Stimulated activated CD4-positive, alpha-beta T cell treated with anti-CD3 and anti-CD28 coated beads, Interleukin-1b, Interleukin-23, amount 100 ng/mL, for 4 hours (primary cell): ENCODE measurements around the gene ZNF14.
"Not testable (repeated sequence)": the region's sequence is repeated elsewhere in the genome, so short reads cannot be mapped to it uniquely, and the experiment has no call there.

Experiments used
- DNase-seq, 2 donors: peaks; one replicate each; pipeline ENCODE4 v3.0.0-alpha.2; 2020; ENCODE audit warnings: low read depth in 2 of 2

Gene ZNF14

DNA sequence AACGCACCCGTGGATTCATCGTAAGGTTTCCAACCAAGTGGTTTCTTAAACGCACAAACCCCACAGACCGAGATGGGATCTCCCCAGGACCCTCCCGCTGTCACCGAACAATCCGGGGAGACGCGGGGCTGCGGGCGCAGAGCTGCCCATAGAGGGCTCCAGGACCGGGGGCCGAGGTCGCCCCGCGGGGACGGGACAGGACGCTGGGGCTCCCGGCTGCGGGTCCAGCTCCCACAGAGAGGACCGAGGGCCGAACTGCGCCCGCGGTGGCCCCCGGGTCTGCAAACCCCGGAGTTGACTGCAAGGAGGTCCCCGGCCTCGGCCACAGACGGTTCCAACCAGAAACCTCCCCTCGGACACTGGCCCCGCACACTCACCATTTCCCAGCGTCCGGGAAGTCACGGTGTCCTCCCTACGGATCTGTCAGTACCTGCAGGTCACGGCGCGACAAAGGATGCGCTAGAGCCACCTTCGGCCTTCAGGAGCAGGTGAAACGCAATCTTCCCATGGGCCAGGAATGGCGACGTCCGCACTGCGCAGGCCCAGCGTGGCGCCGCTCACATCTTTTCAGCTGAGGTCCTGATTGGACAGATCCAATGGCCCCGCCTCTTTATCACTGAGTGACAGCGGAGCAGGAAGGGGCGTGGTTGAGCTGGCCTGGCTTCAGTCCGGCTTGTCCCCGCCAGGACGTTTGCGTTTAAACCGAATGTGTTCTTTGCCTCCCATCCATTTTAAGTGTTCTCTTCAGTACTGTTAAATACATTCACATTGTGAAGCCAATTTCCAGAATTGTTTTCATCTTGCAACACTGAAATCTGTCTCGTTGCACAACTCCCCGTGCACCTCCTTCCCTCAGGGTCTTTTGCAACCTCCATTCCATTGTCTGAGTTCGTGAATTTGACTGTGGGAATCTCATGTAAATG lies at the start of gene ZNF14:
Gene ZNF14, minus strand, starts transcription at position 534 of the 923 bp plus-strand sequence. Its CDS starts 154 bp downstream, at position 380.
- DNase-seq, result peak; percentile 83 to 84

DNA sequence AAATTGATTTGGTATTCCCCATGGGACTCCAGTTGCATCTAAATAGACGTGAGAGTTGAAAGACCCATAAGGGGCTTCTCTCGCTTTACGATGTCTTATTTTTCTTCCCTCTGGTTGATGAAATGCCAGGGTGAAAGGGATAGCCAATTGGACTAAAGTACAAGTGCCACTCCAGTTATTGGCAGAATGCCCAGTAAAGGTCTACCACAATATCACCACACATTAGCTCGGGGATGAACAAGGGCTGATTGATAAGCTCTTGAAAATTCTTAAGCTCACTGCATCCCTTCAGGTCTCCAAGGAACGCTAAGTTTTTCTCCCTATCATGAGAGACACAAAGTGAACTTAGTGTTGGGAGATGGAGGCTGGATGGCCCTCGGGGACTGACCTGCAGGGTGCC lies 48.9 kb upstream of the ZNF14 start:
- DNase-seq, result not testable (repeated sequence)

- no peak for DNase-seq
Measured at GRCh38 chr19:19778666-19779065, 45.8 kb upstream of the ZNF14 start.

- DNase-seq, result no peak
Measured at GRCh38 chr19:19777692-19778091, 44.8 kb upstream of the ZNF14 start.

GRCh38 chr19:19776206-19777008 lies 43.5 kb upstream of the ZNF14 start:
- peak; percentile 81 to 84 for DNase-seq

DNA sequence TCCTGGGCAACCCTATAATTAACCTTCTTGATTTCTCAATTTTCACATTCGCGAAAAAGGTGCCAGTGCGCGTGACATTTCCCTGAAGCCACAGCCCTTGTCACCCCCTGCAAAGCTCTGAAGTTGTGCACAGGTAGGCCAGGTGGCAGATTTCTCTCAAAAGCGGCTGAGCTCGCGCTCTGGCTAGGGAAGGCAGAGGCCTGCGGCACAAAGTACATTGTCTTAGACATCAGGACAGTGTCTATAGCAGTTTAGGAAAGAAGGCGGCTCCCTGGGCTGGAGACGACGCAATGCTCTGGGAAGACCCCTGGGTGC lies 42.9 kb upstream of the ZNF14 start:
- DNase-seq, result no peak

DNA sequence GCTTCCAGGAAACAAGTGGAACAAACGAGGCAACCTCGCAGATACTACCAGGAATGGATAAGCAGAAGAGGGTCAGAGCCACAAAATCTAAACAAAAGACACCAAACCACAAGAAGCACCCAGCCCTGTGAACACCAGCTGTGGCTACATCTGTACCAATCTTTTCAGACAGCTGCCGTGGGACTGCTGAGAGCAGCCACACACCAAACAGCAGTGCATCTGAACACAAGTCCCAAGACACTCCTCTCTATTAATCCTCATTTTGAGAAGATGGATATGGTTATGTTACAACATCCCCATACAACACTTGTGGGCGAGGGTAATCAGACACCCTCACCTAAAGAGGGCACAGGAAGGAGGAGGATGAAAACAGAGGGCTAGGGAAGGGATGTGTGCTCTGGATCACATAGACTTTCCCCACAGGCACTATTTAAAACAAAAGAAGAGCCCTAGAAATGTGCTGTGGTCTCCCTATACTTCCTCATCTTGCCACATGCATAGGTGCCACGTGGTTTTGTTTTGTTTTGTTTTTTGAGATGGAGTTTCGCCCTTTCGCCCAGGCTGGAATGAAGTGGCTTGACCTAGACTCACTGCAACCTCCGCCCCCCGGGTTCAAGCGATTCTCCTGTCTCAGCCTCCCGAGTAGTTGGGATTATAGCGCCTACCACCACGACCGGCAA lies 41.6 kb upstream of the ZNF14 start:
- DNase-seq, result no peak

DNA sequence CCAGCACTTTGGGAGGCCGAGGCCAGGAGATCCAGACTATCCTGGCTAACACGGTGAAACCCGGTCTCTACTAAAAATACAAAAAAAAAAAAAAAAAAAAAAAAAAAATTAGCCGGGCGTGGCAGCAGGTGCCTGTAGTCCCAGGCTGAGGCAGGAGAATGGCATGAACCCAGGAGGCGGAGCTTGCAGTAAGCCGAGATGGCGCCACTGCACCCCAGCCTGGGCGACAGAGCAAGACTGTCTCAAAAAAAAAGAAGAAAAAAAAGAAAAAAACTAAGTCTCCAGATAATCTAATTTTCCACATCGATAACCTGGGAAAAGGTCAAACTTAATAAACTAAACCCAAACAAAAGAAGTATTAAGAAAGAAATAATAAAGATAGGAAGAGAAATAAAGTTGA lies 39.1 kb upstream of the ZNF14 start:
- DNase-seq, result not testable (repeated sequence)

DNA sequence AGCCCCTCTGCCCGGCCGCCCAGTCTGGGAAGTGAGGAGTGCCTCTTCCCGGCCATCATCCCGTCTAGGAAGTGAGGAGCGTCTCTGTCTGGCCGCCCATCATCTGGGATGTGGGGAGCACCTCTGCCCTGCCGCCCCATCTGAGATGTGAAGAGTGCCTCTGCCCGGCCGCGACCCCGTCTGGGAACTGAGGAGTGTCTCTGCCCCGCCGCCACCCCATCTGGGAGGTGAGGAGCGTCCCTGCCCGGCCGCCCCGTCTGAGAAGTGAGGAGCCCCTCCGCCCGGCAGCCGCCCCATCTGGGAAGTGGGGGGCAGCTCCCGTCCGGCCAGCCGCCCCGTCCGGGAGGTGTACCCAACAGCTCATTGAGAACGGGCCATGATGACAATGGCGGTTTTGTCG lies 37.1 kb upstream of the ZNF14 start:
- DNase-seq, result not testable (repeated sequence)

DNA sequence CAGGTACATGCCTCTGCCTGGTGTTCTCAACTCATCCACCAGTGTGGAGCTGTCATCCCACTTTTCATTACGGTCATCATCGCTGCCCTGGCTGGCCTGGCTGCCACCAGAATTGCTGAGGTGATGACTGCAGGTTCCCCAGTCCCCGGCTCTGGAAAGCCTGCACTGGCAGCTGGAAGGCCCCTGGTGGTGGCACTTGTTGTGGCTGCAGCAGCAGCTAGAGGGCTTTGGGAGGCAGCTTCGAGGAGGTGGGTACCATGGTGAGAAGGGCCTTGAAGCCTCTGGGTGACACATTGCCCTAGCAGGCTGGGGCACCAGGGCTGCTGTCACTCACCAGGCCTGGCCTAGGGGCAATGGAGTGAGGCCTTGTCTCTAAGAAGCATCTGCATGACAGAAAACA lies 25.3 kb upstream of the ZNF14 start:
- DNase-seq, result no peak

DNA sequence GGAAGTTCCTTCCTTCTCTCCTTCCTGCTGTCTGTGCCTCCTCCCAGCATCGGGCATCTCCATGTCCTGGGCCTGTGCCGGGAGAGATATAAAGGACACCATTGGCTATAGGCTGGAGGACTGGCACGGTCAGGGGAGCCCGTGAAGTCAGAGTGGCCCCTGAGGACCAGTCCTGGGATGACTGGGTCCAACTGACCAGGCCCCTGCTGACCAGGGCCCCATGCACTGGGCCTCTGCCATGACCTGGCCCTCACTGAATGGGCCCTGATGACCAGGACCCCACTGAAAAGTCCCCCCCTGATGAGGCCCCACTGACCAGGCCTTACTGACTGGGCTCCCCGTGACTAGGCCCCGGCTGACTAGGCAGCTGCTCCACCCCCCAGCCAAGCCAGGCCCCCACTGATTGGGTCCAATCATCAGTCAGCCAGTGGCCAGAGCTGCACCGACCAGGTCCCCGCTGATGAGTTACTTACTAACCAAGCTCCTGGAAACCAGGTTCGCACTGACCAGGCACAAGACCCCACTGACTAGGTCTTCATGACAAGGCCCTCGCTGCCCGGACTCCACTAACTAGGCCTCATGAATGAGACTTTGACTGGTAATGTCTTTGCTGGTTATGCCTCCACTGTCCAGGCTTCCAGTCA lies 20.0 kb upstream of the ZNF14 start:
- DNase-seq, result no peak

DNA sequence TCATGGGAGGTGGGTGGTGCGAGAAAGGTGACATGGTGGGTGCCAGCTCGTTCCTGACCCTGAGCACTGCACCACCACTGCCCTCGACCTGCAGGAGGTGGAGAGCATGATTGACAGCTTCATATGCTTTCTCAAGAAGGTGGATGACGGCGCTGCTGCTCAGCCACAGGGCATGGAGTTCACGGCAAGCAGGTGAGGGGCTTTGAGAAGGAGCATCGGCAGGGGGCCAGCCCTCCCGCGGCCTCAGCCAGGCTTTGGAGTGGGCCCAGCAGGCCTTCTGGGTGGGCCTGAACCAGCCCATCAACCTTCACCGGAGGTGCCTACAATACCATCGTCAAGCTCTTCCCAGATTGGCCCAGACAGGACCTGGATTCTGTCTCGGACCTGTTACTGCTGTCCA lies 18.9 kb upstream of the ZNF14 start:
- DNase-seq, result no peak

- no peak for DNase-seq
Measured at GRCh38 chr19:19750842-19751790, 18.2 kb upstream of the ZNF14 start.

GRCh38 chr19:19749908-19750841 lies 17.3 kb upstream of the ZNF14 start:
- DNase-seq, result no peak

GRCh38 chr19:19749117-19749907 lies 16.4 kb upstream of the ZNF14 start:
- no peak for DNase-seq

DNA sequence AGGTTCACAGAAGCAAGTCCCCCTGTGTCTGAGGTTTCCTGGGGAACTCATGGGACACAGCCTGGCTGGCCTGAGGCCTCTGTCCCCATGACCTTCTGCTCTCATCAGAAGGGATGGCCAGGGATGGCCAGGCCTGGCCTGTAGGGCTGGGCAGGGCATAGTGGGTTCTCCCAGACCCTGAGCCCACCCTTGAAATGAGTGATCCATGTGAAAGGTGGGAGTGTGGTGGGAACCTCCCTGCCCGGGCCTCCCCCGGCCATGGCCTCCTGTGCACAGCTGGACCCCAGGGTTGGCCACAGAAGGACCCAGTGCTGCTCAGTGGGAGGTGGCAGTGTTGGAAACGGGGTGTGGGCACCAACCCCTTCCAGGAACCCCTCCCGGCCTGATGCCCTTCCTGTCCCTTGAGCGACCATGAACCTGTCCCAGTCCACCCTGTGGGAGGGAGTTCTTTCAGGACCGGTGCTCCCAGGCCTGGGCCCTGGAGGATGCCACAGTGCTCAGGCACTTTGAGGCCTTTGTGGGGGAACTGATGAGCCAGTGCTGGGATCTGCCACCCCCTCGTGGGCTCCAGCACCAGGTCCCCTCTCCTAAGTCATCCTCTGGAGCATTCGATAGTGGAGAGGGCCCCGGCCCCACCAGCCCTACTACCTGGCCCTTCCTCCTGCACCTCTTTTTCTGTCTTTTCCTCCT lies 15.5 kb upstream of the ZNF14 start:
- DNase-seq, result no peak

GRCh38 chr19:19747357-19748220 lies 14.7 kb upstream of the ZNF14 start:
- DNase-seq, result no peak
